ENCODE data around the gene C13orf46.

The C13orf46 gene

GRCh38 chr13:113972451-113973217 is 1.2 kb downstream of the C13orf46 start:
- H3K4me3 ChIP-seq (ENCODE audit: low read depth, low read length), result no peak overlapping the region
- TF ChIP-seq CTCF (IDR thresholded peaks at IDR 0.05; ENCODE audit: low read depth, low read length, missing control alignments), result no peak
- DNase-seq (ENCODE audit: low read depth), result no peak

- TF ChIP-seq CTCF (IDR thresholded peaks at IDR 0.05; ENCODE audit: low read depth, low read length, missing control alignments), result no peak
- no peak for DNase-seq (ENCODE audit: low read depth)
Observed at GRCh38 chr13:113971471-113972231, 2.2 kb downstream of the C13orf46 start.

GRCh38 chr13:113970810-113971470 is 2.9 kb downstream of the C13orf46 start:
- no peak overlapping the region for H3K4me3 ChIP-seq (ENCODE audit: low read depth, low read length)
- DNase-seq (ENCODE audit: low read depth), result no peak
- no peak for TF ChIP-seq CTCF (IDR thresholded peaks at IDR 0.05; ENCODE audit: low read depth, low read length, missing control alignments)

More at GRCh38 chr13:113971471-113972231, 2.2 kb downstream of the C13orf46 start:
- no peak overlapping the region for H3K4me3 ChIP-seq (ENCODE audit: low read depth, low read length)

GRCh38 chr13:113969973-113970611 is 3.8 kb downstream of the C13orf46 start:
- no peak for TF ChIP-seq CTCF (IDR thresholded peaks at IDR 0.05; ENCODE audit: low read depth, low read length, missing control alignments)
- H3K4me3 ChIP-seq (ENCODE audit: low read depth, low read length), result no peak overlapping the region
- no peak for DNase-seq (ENCODE audit: low read depth)

GRCh38 chr13:113969311-113969972 is 4.4 kb downstream of the C13orf46 start:
- DNase-seq (ENCODE audit: low read depth), result no peak
- H3K4me3 ChIP-seq (ENCODE audit: low read depth, low read length), result no peak overlapping the region
- no peak for TF ChIP-seq CTCF (IDR thresholded peaks at IDR 0.05; ENCODE audit: low read depth, low read length, missing control alignments)
